Right lobe of liver (tissue), 4 donors: ENCODE measurements around the gene C20orf173.

Experiments used
- CTCF ChIP-seq, 4 donors: fragments of 200-600 bp in 3 of 4; fragments of 450-650 bp in 1 of 4; IDR thresholded peaks; one replicate each; pipeline versions ENCODE4 v1.5.1 to v1.8.0; 2016 to 2022; ENCODE audit warnings: antibody characterized with exemption in 4 of 4, mild to moderate bottlenecking in 2 of 4
- POLR2A ChIP-seq: fragments of 450-650 bp; IDR thresholded peaks from one replicate; pipeline ENCODE4 v1.6.1; 2017; ENCODE audit warnings: antibody characterized with exemption, mild to moderate bottlenecking
- donor health status: DM: no; HTN: no; CAD: no.
- donor health status: DM: no; HTN: no; CAD: no.
- donor health status: DM: no; HTN: yes; CAD: no.

- TF ChIP-seq CTCF (IDR thresholded peaks at IDR 0.05) (no peak), POLR2A (no peak)
These were observed 10.3 kb upstream of the C20orf173 start for GRCh38 chr20:35539756-35540212.
